HFFc6 (cell line): ENCODE data around the gene PTDSS2. TPM values are rescaled to one million over a fixed set of nuclear protein-coding genes. Genes with fewer than 3 reads are reported as not detected.

Experiments
- DNase-seq: peaks from one replicate; pipeline ENCODE4 v3.0.0-alpha.2; 2018
- H3K27ac Mint-ChIP-seq: 2 replicates; pipeline ENCODE4 v1.8.0; 2020; ENCODE audit warnings: mild to moderate bottlenecking, mixed read lengths
- H3K27me3 Mint-ChIP-seq: 2 replicates; pipeline ENCODE4 v1.8.0; 2021; ENCODE audit warnings: mild to moderate bottlenecking, moderate library complexity, mixed read lengths; ENCODE audit not compliant: insufficient read depth
- H3K36me3 Mint-ChIP-seq: 2 replicates; pipeline ENCODE4 v1.8.0; 2021; ENCODE audit warnings: low read depth, mixed read lengths
- H3K4me1 Mint-ChIP-seq: 2 replicates; pipeline ENCODE4 v1.8.0; 2020; ENCODE audit warnings: low read depth, mixed read lengths
- H3K4me3 Mint-ChIP-seq: 2 replicates; pipeline ENCODE4 v1.8.0; 2020; ENCODE audit warnings: mild to moderate bottlenecking, moderate library complexity, mixed read lengths
- H3K9me3 Mint-ChIP-seq: 2 replicates; pipeline ENCODE4 v1.8.0; 2020; ENCODE audit warnings: mild to moderate bottlenecking, mixed read lengths
- total RNA-seq, 6 experiments: library from RNA; stranded (reverse); fragmentation: NEBNext Ultra II Directional; extraction: Animal tissue kit (Norgen Biotek cat#: 25700); gene quantifications; 2 replicates in 1 of 6; 3 replicates in 5 of 6; pipeline ENCODE4 v1.2.3, GENCODE V29; 2021
- TF ChIP-seq, protein P1 (sequence below): fragments of 200-600 bp; sonication (generic); IDR thresholded peaks from 2 replicates; pipeline ENCODE4 v1.5.0; 2021; ENCODE audit warnings: antibody characterized with exemption, mild to moderate bottlenecking

PTDSS2 gene
- total RNA-seq, 6 experiments from 2014 or later = 23.3 to 34.5 (median 27.2) TPM

DNA sequence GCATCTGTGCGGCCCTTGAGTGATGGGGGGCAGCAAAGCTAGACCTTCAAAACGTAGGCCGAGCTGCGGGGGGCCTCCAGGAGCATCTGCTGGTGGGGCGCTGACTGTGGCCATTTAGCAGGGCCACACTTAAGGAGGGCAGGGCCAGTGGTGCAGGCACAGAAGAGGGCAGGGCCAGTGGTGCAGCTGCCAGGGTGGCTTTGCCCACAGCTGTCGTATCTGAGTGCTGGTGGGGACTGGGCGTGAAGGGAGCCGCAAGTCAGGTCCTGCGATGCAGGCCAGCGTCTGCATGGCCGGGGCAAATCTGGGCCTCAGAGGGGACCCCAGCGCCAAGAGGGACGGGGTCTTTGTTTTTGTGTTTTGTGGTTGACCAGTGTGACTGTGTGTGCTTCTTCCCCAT is 29.2 kb downstream of the PTDSS2 start:
- H3K27me3 Mint-ChIP-seq = no peaks in the 10 kb centered on the region
- no peaks in the 10 kb centered on the region for H3K4me1 Mint-ChIP-seq
- H3K36me3 Mint-ChIP-seq = peaks cover 21% of the 10 kb centered on the region
- no peak overlapping the region for H3K4me3 Mint-ChIP-seq
- no peak overlapping the region for H3K27ac Mint-ChIP-seq
- DNase-seq = no peak
- TF ChIP-seq, protein P1, sequence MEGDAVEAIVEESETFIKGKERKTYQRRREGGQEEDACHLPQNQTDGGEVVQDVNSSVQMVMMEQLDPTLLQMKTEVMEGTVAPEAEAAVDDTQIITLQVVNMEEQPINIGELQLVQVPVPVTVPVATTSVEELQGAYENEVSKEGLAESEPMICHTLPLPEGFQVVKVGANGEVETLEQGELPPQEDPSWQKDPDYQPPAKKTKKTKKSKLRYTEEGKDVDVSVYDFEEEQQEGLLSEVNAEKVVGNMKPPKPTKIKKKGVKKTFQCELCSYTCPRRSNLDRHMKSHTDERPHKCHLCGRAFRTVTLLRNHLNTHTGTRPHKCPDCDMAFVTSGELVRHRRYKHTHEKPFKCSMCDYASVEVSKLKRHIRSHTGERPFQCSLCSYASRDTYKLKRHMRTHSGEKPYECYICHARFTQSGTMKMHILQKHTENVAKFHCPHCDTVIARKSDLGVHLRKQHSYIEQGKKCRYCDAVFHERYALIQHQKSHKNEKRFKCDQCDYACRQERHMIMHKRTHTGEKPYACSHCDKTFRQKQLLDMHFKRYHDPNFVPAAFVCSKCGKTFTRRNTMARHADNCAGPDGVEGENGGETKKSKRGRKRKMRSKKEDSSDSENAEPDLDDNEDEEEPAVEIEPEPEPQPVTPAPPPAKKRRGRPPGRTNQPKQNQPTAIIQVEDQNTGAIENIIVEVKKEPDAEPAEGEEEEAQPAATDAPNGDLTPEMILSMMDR = no peak
- H3K9me3 Mint-ChIP-seq = peaks cover 9% of the 10 kb centered on the region

GRCh38 chr11:484616-485015 is 34.5 kb downstream of the PTDSS2 start:
- no peaks in the 10 kb centered on the region for H3K4me1 Mint-ChIP-seq
- no peak for DNase-seq
- H3K27ac Mint-ChIP-seq = no peak overlapping the region
- H3K36me3 Mint-ChIP-seq = peaks cover 21% of the 10 kb centered on the region
- H3K27me3 Mint-ChIP-seq = no peaks in the 10 kb centered on the region
- H3K4me3 Mint-ChIP-seq = no peak overlapping the region
- peaks cover 9% of the 10 kb centered on the region for H3K9me3 Mint-ChIP-seq
- TF ChIP-seq, protein P1 = no peak

GRCh38 chr11:486189-486588 is 36.1 kb downstream of the PTDSS2 start:
- DNase-seq = no peak
- Mint-ChIP-seq H3K4me1 (no peaks in the 10 kb centered on the region), H3K27ac (no peak overlapping the region), H3K9me3 (peaks cover 9% of the 10 kb centered on the region), H3K27me3 (no peaks in the 10 kb centered on the region), H3K36me3 (peaks cover 18% of the 10 kb centered on the region), H3K4me3 (no peak overlapping the region)
- TF ChIP-seq, protein P1 = no peak

GRCh38 chr11:487571-488021 is 37.5 kb downstream of the PTDSS2 start:
- H3K27me3 Mint-ChIP-seq = no peaks in the 10 kb centered on the region
- H3K9me3 Mint-ChIP-seq = peaks cover 9% of the 10 kb centered on the region
- H3K4me3 Mint-ChIP-seq = no peak overlapping the region
- no peak overlapping the region for H3K27ac Mint-ChIP-seq
- DNase-seq = no peak
- no peaks in the 10 kb centered on the region for H3K4me1 Mint-ChIP-seq
- H3K36me3 Mint-ChIP-seq = peaks cover 13% of the 10 kb centered on the region
- TF ChIP-seq, protein P1 = no peak

- no peaks in the 10 kb centered on the region for H3K4me1 Mint-ChIP-seq
- TF ChIP-seq, protein P1 = no peak
- peaks cover 13% of the 10 kb centered on the region for H3K36me3 Mint-ChIP-seq
- H3K4me3 Mint-ChIP-seq = no peak overlapping the region
- no peaks in the 10 kb centered on the region for H3K27me3 Mint-ChIP-seq
- H3K27ac Mint-ChIP-seq = no peak overlapping the region
- DNase-seq = no peak
- peaks cover 9% of the 10 kb centered on the region for H3K9me3 Mint-ChIP-seq
These were observed 38.0 kb downstream of the PTDSS2 start for GRCh38 chr11:488062-488461.

GRCh38 chr11:488579-488978 is 38.5 kb downstream of the PTDSS2 start:
- TF ChIP-seq, protein P1 = no peak
- Mint-ChIP-seq H3K4me1 (no peaks in the 10 kb centered on the region), H3K4me3 (no peak overlapping the region), H3K36me3 (peaks cover 7% of the 10 kb centered on the region), H3K9me3 (peaks cover 4% of the 10 kb centered on the region), H3K27me3 (0 out of 2 replicates have a peak, but pooled peaks cover 2% of the 10 kb centered on the region), H3K27ac (no peak overlapping the region)
- DNase-seq = no peak
